Cardiac septum (tissue), 1 donor: ENCODE measurements around the gene B9D1. TPM values are rescaled to one million over a fixed set of nuclear protein-coding genes. Genes with fewer than 3 reads are reported as not detected.
A peak's percentile ranks its signal among the peaks of the same experiment; 100 is the strongest.

ENCODE experiments used
- DNase-seq: peaks from one replicate; pipeline ENCODE4 v3.0.0-alpha.2; 2020; ENCODE audit warnings: low spot score
- intact Hi-C: fragments of 100-400 bp; cut with DNase I; formaldehyde crosslinking; loops from one replicate; pipeline ENCODE4 v1.14.0; 2022
- total RNA-seq: library from RNA; stranded (reverse); fragmentation: NEBNext Ultra II Directional; extraction: Animal tissue kit (Norgen Biotek cat#: 25700); gene quantifications from one replicate; pipeline ENCODE4 v1.2.1, GENCODE V29; 2021
- donor health status: DM: no; HTN: no; CAD: no.

Gene B9D1
- total RNA-seq, 1 donor from 2014 or later, result 9.7 TPM

GRCh38 chr17:19331134-19331533 is 31.4 kb downstream of the B9D1 start:
- DNase-seq, result no peak
- intact Hi-C loops, result no loop called here

- no peak for DNase-seq
- intact Hi-C loops, result no loop called here
Measured at GRCh38 chr17:19330271-19330670, 32.3 kb downstream of the B9D1 start.

- intact Hi-C loops, result no loop called here
- no peak for DNase-seq
Measured at GRCh38 chr17:19329839-19330238, 32.7 kb downstream of the B9D1 start.

GRCh38 chr17:19329136-19329535 is 33.4 kb downstream of the B9D1 start:
- DNase-seq, result no peak
- intact Hi-C loops, result no loop called here

GRCh38 chr17:19328441-19329061 is 34.0 kb downstream of the B9D1 start:
- no peak for DNase-seq
- intact Hi-C loops, result no loop called here

- intact Hi-C loops, result no loop called here
- no peak for DNase-seq
Measured at GRCh38 chr17:19327031-19327783, 35.3 kb downstream of the B9D1 start.

GRCh38 chr17:19325542-19325941 is 37.0 kb downstream of the B9D1 start:
- intact Hi-C loops, result no loop called here
- no peak for DNase-seq

- intact Hi-C loops, result no loop called here
- DNase-seq, result peak; percentile 63
Measured at GRCh38 chr17:19322861-19323260, 39.7 kb downstream of the B9D1 start.

GRCh38 chr17:19322129-19322505 is 40.4 kb downstream of the B9D1 start:
- peak; percentile 60 for DNase-seq
- intact Hi-C loops, result no loop called here

GRCh38 chr17:19321481-19322128 is 40.9 kb downstream of the B9D1 start:
- intact Hi-C loops, result no loop called here
- peak; percentile 67 for DNase-seq

GRCh38 chr17:19320876-19321275 is 41.6 kb downstream of the B9D1 start:
- intact Hi-C loops, result no loop called here
- no peak for DNase-seq

- no peak for DNase-seq
- intact Hi-C loops, result loop anchor here (5.0 kb wide), 1 partner anchor 48 kb away; no protein-coding TSS in a partner anchor
Measured at GRCh38 chr17:19319771-19320505, 42.6 kb downstream of the B9D1 start.

- DNase-seq, result no peak
- intact Hi-C loops, result loop anchor here (5.0 kb wide), 1 partner anchor 46 kb away; no protein-coding TSS in a partner anchor
Measured at GRCh38 chr17:19318611-19319010, 43.9 kb downstream of the B9D1 start.

- DNase-seq, result peak; percentile 87
- intact Hi-C loops, result loop anchor here (5.0 kb wide), 1 partner anchor 45 kb away; no protein-coding TSS in a partner anchor
Measured at GRCh38 chr17:19317359-19318095, 45.0 kb downstream of the B9D1 start.

- DNase-seq, result no peak
- intact Hi-C loops, result loop anchor here (5.0 kb wide), 1 partner anchor 45 kb away; no protein-coding TSS in a partner anchor
Measured at GRCh38 chr17:19316761-19317358, 45.7 kb downstream of the B9D1 start.

GRCh38 chr17:19315104-19315503 is 47.4 kb downstream of the B9D1 start:
- intact Hi-C loops, result loop anchor here (5.0 kb wide), 1 partner anchor 43 kb away; no protein-coding TSS in a partner anchor
- DNase-seq, result no peak

GRCh38 chr17:19313746-19314651 is 48.5 kb downstream of the B9D1 start:
- intact Hi-C loops, result no loop called here
- DNase-seq, result no peak
